Activated CD8-positive, alpha-beta T cell treated with anti-CD3 and anti-CD28 coated beads, Interleukin-2, amount 10 ng/mL, durations not matched to agents 7 days and 5 days (primary cell): ENCODE results near the gene MOK. TPM values are rescaled to one million over a fixed set of nuclear protein-coding genes. Genes with fewer than 3 reads are reported as not detected.
"Not testable (repeated sequence)": the region's sequence is repeated elsewhere in the genome, so short reads cannot be mapped to it uniquely, and the experiment has no call there.

Source experiments
- ATAC-seq: fragments of 150-1000 bp; cut with Tn5 transposase; one replicate; pipeline ENCODE4 v1.10.0; 2021; ENCODE audit warnings: moderate library complexity
- CTCF ChIA-PET: fragments of 350-600 bp; sonication (Branson Sonifier 250); formaldehyde crosslinking; loops from one replicate; lab custom pipeline; 2021; ENCODE audit warnings: antibody characterized with exemption; lab: Charles Lee
- POLR2A ChIA-PET: fragments of 350-600 bp; sonication (Branson Sonifier 250); formaldehyde crosslinking; loops from one replicate; lab custom pipeline; 2021; ENCODE audit warnings: antibody characterized with exemption; lab: Charles Lee
- DNase-seq: peaks from one replicate; pipeline ENCODE4 v3.0.0-alpha.2; 2020
- H3K27ac Mint-ChIP-seq: one replicate; pipeline ENCODE4 v1.8.0; 2021; ENCODE audit warnings: mild to moderate bottlenecking, mixed read lengths
- H3K27me3 Mint-ChIP-seq: one replicate; pipeline ENCODE4 v1.8.0; 2021; ENCODE audit warnings: low read depth, mixed read lengths
- H3K36me3 Mint-ChIP-seq: one replicate; pipeline ENCODE4 v1.8.0; 2021; ENCODE audit warnings: low read depth, mixed read lengths
- H3K4me1 Mint-ChIP-seq: one replicate; pipeline ENCODE4 v1.8.0; 2021; ENCODE audit warnings: low read depth, mixed read lengths
- H3K4me3 Mint-ChIP-seq: one replicate; pipeline ENCODE4 v1.8.0; 2021; ENCODE audit warnings: mild to moderate bottlenecking, mixed read lengths
- H3K9me3 Mint-ChIP-seq: one replicate; pipeline ENCODE4 v1.8.0; 2022; ENCODE audit warnings: mixed read lengths; ENCODE audit not compliant: insufficient read depth
- total RNA-seq, 2 experiments: library from RNA; stranded (reverse); gene quantifications; one replicate each; pipeline ENCODE4 v1.2.3, GENCODE V29; 2021

Gene MOK
- total RNA-seq, 2 experiments from 2014 or later: 3.3 to 4.1 TPM

DNA sequence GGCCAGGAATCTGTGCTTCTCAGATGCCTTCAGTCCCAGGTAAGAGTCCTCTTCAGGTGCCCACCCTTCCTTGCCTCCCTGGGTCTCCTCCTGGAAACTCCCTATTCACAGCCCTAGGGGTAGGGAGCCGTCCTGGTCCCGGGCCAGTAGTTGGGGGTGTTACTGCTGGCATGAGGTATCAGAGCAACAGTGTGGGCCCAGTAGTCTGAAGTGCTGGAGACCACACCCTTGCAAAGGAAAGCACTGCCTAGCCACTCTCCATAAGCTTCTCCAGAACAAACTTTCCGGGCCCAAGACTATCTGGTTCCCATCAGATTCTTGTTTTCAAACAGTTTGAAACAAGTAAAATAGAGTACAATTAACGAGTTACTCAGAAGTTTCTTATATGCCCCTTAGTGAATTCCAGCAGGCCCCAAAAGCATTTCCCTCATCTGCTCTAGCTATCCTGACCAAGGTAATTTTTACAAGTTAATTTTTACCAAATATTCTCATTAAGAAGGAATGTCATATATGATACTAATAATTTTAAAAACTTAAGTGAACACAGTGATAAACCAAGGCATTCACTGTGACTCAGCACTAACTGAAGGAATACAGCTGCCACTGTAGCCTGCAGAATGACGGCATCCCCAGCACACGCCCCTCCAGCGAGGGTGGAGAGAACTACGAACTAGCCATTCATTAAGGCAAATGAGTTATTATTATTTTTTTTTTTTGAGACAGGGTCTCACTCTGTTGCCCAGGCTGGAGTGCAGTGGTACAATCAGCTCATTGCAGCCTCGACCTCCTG is 49.4 kb downstream of the MOK start:
- ATAC-seq (no peak), DNase-seq (no peak)
- ChIA-PET POLR2A (no interaction called here), CTCF (no interaction called here)
- no peaks in the 10 kb centered on the region for H3K9me3 Mint-ChIP-seq
- no peak overlapping the region for H3K4me3 Mint-ChIP-seq
- H3K27me3 Mint-ChIP-seq: no peaks in the 10 kb centered on the region
- no peak overlapping the region for H3K27ac Mint-ChIP-seq
- H3K4me1 Mint-ChIP-seq: no peaks in the 10 kb centered on the region
- H3K36me3 Mint-ChIP-seq: no peaks in the 10 kb centered on the region

DNA sequence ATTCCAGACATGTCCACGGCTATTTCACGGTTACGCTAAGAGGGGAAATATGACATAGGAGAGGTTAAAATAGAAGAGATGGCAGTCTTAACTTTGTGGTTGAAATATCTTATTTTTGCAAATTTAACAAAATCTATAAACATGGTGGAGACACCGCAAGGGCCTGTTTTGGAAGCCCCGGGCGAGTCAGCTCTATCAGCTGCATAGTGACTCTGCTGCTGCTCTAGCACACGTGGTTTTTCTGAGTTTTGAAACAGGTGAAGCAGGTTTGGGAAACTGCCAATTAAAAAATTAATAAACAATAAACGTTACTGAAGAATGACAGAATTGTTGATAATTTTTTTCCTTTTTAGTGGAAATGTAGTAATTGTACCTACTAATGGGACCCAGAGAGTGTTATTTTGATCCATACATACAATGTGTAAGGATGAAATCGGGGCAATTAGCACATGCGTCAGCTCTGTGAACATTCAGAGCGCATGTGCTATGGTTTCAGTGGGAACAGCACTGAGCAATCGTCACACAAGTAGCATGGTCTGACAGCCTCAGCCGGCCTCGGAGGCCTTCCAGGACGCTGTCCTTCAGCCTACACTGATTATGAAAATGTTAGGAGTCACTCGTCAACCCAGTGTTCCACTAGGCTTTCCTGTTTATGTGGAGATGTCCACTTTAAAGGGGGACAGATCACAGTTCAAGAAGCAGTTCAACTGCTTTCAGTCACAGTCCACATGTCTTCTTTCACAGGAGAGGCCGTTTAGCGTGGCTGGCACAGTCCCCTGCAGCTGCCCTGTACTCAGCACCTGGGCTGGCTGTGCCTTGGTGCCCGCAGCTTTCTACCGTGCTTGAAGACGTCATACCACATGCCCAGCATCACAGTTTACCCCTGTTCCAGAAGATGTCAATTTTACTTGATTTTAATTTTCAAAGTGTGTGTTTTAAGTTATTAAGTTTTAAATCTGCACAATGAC is 51.8 kb downstream of the MOK start:
- ATAC-seq (no peak), DNase-seq (no peak)
- no peaks in the 10 kb centered on the region for H3K9me3 Mint-ChIP-seq
- ChIA-PET CTCF (no interaction called here), POLR2A (no interaction called here)
- no peak overlapping the region for H3K27ac Mint-ChIP-seq
- H3K4me1 Mint-ChIP-seq: no peaks in the 10 kb centered on the region
- no peaks in the 10 kb centered on the region for H3K36me3 Mint-ChIP-seq
- H3K27me3 Mint-ChIP-seq: no peaks in the 10 kb centered on the region
- no peak overlapping the region for H3K4me3 Mint-ChIP-seq

GRCh38 chr14:102251161-102251560 is 53.8 kb downstream of the MOK start:
- no peak for ATAC-seq
- POLR2A ChIA-PET: interaction anchor here (0.7 kb wide), 1 partner anchor 171 kb away, joined by 3 read pairs; no protein-coding TSS in a partner anchor
- CTCF ChIA-PET: no interaction called here
- H3K9me3 Mint-ChIP-seq: no peaks in the 10 kb centered on the region
- no peak overlapping the region for H3K27ac Mint-ChIP-seq
- no peaks in the 10 kb centered on the region for H3K4me1 Mint-ChIP-seq
- H3K4me3 Mint-ChIP-seq: no peak overlapping the region
- H3K36me3 Mint-ChIP-seq: no peaks in the 10 kb centered on the region
- H3K27me3 Mint-ChIP-seq: no peaks in the 10 kb centered on the region
- no peak for DNase-seq

DNA sequence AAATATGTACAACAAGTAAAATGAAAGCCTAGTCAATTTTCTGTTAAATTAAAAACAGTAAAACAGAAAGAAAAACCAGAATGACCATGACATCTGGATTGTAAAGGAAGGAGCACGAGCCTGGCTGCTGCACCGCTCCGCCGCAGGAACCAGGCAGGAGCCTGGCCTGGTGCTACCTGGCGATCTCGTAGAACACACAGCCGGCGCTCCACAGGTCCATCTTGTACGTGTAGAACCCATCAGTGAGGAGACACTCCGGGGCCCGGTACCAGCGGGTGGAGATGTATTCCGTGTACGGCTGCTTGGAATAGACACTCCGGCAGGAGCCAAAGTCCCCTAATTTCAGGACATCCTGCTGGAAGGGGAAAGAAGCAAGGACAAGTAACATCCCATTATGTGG is 54.3 kb downstream of the MOK start:
- CTCF ChIA-PET: no interaction called here
- Mint-ChIP-seq H3K27ac (no peak overlapping the region), H3K36me3 (no peaks in the 10 kb centered on the region), H3K4me1 (no peaks in the 10 kb centered on the region), H3K27me3 (no peaks in the 10 kb centered on the region), H3K4me3 (no peak overlapping the region), H3K9me3 (no peaks in the 10 kb centered on the region)
- no peak for ATAC-seq
- DNase-seq: no peak
- POLR2A ChIA-PET: interaction anchor here (0.7 kb wide), 1 partner anchor 171 kb away, joined by 3 read pairs; no protein-coding TSS in a partner anchor

DNA sequence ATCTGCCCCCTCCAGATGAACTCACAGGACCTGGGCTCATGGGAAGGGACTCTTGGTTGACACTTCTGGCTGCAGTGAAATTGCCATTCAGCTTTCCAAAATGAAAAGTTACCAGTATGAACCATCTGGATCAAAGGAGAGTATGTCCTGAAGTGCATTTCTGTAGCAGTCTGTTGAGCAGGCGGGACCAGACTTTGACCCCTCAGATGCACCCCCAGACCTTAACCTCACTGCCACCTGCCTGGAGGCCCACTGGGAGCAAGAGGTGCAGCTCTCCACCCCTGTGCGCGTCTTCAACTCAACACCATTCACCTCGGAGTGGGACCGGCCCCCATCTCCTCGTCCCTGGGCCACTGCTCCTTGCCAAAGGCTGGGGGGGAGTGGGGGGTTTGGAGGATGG is 55.0 kb downstream of the MOK start:
- DNase-seq (no peak), ATAC-seq (no peak)
- no peak overlapping the region for H3K27ac Mint-ChIP-seq
- ChIA-PET CTCF (no interaction called here), POLR2A (no interaction called here)
- H3K27me3 Mint-ChIP-seq: no peaks in the 10 kb centered on the region
- no peaks in the 10 kb centered on the region for H3K36me3 Mint-ChIP-seq
- H3K9me3 Mint-ChIP-seq: no peaks in the 10 kb centered on the region
- no peak overlapping the region for H3K4me3 Mint-ChIP-seq
- H3K4me1 Mint-ChIP-seq: no peaks in the 10 kb centered on the region

- no peaks in the 10 kb centered on the region for H3K9me3 Mint-ChIP-seq
- ChIA-PET POLR2A (no interaction called here), CTCF (no interaction called here)
- no peak overlapping the region for H3K4me3 Mint-ChIP-seq
- DNase-seq (no peak), ATAC-seq (no peak)
- H3K4me1 Mint-ChIP-seq: no peaks in the 10 kb centered on the region
- H3K36me3 Mint-ChIP-seq: no peaks in the 10 kb centered on the region
- no peaks in the 10 kb centered on the region for H3K27me3 Mint-ChIP-seq
- no peak overlapping the region for H3K27ac Mint-ChIP-seq
Measured at GRCh38 chr14:102249041-102249440, 55.9 kb downstream of the MOK start.

DNA sequence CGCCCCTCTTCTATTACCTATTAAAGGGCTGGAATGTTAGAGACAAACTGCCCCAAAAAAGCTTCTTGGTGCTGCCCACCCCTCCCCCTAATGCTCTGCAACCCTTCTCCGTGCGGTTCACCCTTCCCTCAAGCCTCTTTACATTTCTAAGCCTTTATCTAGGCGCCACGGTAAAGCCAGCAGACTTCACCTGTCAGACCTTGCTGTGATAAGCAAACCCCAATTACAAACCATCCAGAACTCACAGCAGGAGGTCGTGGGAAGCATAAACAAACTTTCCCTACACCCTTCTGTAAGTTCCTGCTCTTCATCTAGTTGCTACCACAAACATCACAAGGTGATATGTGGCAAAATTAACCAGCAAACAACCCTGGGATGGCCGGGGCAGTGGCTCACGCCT is 56.8 kb downstream of the MOK start:
- H3K27me3 Mint-ChIP-seq: no peaks in the 10 kb centered on the region

DNA sequence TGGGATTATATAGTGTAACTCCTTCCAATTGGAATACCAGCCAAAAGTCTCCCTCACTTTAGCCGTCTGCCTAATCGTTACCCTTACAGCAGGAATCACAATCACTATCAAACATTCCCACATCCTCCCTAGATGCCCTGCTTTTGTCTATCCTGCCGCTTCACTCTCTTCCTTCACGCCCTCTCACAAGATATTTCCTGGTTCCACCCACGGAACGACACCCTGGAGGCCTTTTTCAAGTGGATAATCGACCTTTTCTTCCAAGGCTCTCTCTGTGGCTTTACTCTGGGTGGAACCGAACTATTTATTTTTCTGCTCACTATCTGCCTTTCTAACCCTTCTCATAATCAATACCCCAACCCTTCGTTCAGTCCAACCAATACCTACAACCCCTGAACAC is 58.9 kb downstream of the MOK start:
- ChIA-PET CTCF (no interaction called here), POLR2A (no interaction called here)
- H3K36me3 Mint-ChIP-seq: no peaks in the 10 kb centered on the region
- no peaks in the 10 kb centered on the region for H3K27me3 Mint-ChIP-seq
- H3K4me1 Mint-ChIP-seq: no peaks in the 10 kb centered on the region
- ATAC-seq: no peak
- no peaks in the 10 kb centered on the region for H3K9me3 Mint-ChIP-seq
- no peak overlapping the region for H3K27ac Mint-ChIP-seq
- no peak overlapping the region for H3K4me3 Mint-ChIP-seq
- DNase-seq: no peak

More for the DNA sequence above, 56.8 kb downstream of the MOK start:
- no peaks in the 10 kb centered on the region for H3K4me1 Mint-ChIP-seq
- DNase-seq (no peak), ATAC-seq (no peak)
- H3K9me3 Mint-ChIP-seq: no peaks in the 10 kb centered on the region
- H3K27ac Mint-ChIP-seq: no peak overlapping the region
- H3K36me3 Mint-ChIP-seq: no peaks in the 10 kb centered on the region
- ChIA-PET CTCF (no interaction called here), POLR2A (no interaction called here)
- no peak overlapping the region for H3K4me3 Mint-ChIP-seq

- H3K27ac Mint-ChIP-seq, H3K36me3 Mint-ChIP-seq, H3K4me1 Mint-ChIP-seq, H3K27me3 Mint-ChIP-seq, H3K4me3 Mint-ChIP-seq, ATAC-seq, CTCF ChIA-PET, H3K9me3 Mint-ChIP-seq, DNase-seq, POLR2A ChIA-PET: not testable (repeated sequence)
Measured at GRCh38 chr14:102243795-102244194, 61.2 kb downstream of the MOK start.

DNA sequence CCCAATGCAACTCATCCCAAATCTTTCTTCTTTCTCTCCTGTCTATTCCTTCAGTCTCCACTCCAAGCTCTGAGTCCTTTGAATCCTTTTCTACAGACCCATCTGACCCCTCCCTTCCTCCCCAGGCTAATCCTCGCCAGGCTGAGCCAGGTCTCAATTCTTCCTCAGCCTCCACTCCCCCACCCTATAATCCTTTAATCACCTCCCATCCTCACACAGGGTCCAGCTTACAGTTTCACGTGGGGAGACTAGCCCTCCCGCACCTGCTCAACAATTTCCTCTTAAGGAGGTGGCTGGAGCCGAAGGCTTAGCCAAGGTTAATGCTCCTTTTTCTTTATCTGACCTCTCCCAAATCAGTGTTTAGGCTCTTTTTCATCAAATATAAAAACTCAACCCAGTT is 63.8 kb downstream of the MOK start:
- Mint-ChIP-seq H3K27me3 (no peaks in the 10 kb centered on the region), H3K27ac (no peak overlapping the region), H3K4me3 (no peak overlapping the region), H3K4me1 (no peaks in the 10 kb centered on the region), H3K36me3 (no peaks in the 10 kb centered on the region), H3K9me3 (no peaks in the 10 kb centered on the region)
- CTCF ChIA-PET: no interaction called here
- ATAC-seq: no peak
- POLR2A ChIA-PET: interaction anchor here (0.6 kb wide), 1 partner anchor 328 kb away, joined by 3 read pairs; no protein-coding TSS in a partner anchor
- DNase-seq: no peak

GRCh38 chr14:102240481-102240880 is 64.5 kb downstream of the MOK start:
- H3K27me3 Mint-ChIP-seq, H3K9me3 Mint-ChIP-seq, H3K4me1 Mint-ChIP-seq, H3K4me3 Mint-ChIP-seq, H3K27ac Mint-ChIP-seq, ATAC-seq, CTCF ChIA-PET, H3K36me3 Mint-ChIP-seq, DNase-seq: not testable (repeated sequence)
- POLR2A ChIA-PET: interaction anchor here (0.6 kb wide), 1 partner anchor 329 kb away, joined by 3 read pairs; no protein-coding TSS in a partner anchor

GRCh38 chr14:102239231-102239630 is 65.7 kb downstream of the MOK start:
- Mint-ChIP-seq H3K36me3 (no peaks in the 10 kb centered on the region), H3K4me1 (no peaks in the 10 kb centered on the region), H3K27me3 (no peaks in the 10 kb centered on the region), H3K27ac (no peak overlapping the region), H3K4me3 (no peak overlapping the region), H3K9me3 (no peaks in the 10 kb centered on the region)
- ChIA-PET POLR2A (no interaction called here), CTCF (interaction anchor here (1.6 kb wide), 1 partner anchor 75 kb away, joined by 5 read pairs; no protein-coding TSS in a partner anchor)
- ATAC-seq (no peak), DNase-seq (no peak)
